PC-9 (cell line): ENCODE data around the gene MFSD6. TPM values are rescaled to one million over a fixed set of nuclear protein-coding genes. Genes with fewer than 3 reads are reported as not detected.

Experiments used
- BruUV-seq: library from RNA; stranded (reverse); fragments of 400-500 nt; replicated peaks from 2 replicates; lab custom pipeline; 2021; lab: Mats Ljungman, UMichigan
- CTCF ChIA-PET: fragments of 300-600 bp; sonication (Branson Sonifier 250); formaldehyde crosslinking; loops from one replicate; lab custom pipeline; 2022; ENCODE audit warnings: antibody characterized with exemption; lab: Charles Lee
- POLR2A ChIA-PET: fragments of 300-600 bp; sonication (Branson Sonifier 250); formaldehyde crosslinking; loops from one replicate; lab custom pipeline; 2022; ENCODE audit warnings: antibody characterized with exemption; ENCODE audit not compliant: unreplicated experiment; lab: Charles Lee
- DNase-seq, 2 experiments: peaks; one replicate each; pipeline versions ENCODE4 v3.0.0 to v3.0.0-alpha.2; 2015 to 2022; ENCODE audit warnings: mixed read lengths in 1 of 2
- H2AFZ ChIP-seq: fragments of 200-600 bp; sonication (generic); 2 replicates; pipeline ENCODE4 v1.8.1; 2017; ENCODE audit warnings: antibody characterized with exemption
- H3F3A ChIP-seq: fragments of 200-600 bp; sonication (generic); 2 replicates; pipeline ENCODE4 v1.8.1; 2017; ENCODE audit warnings: antibody characterized with exemption, mild to moderate bottlenecking, low read depth; ENCODE audit not compliant: insufficient read depth
- H3K27ac ChIP-seq: fragments of 200-600 bp; sonication (generic); 2 replicates; pipeline ENCODE4 v1.6.1; 2016; ENCODE audit warnings: mixed run types
- H3K27me3 ChIP-seq: fragments of 200-600 bp; sonication (generic); 2 replicates; pipeline ENCODE4 v1.6.1; 2016; ENCODE audit warnings: low read depth, mixed run types; ENCODE audit not compliant: insufficient read depth
- H3K36me3 ChIP-seq: fragments of 200-600 bp; sonication (generic); 2 replicates; pipeline ENCODE4 v1.6.1; 2016; ENCODE audit warnings: low read depth, mixed run types
- H3K4me1 ChIP-seq: fragments of 200-600 bp; sonication (generic); replicated peaks from 2 replicates; pipeline ENCODE4 v1.6.1; 2016; ENCODE audit warnings: mixed run types; ENCODE audit not compliant: insufficient read depth
- H3K4me2 ChIP-seq: fragments of 200-600 bp; sonication (generic); 2 replicates; pipeline ENCODE4 v1.6.1; 2017; ENCODE audit warnings: mixed run types
- H3K4me3 ChIP-seq: fragments of 200-600 bp; sonication (generic); 2 replicates; pipeline ENCODE4 v1.6.1; 2016; ENCODE audit warnings: mixed run types
- H3K79me2 ChIP-seq: fragments of 200-600 bp; sonication (generic); 2 replicates; pipeline ENCODE4 v1.6.1; 2017; ENCODE audit warnings: low read depth, mixed run types
- H3K9me2 ChIP-seq: fragments of 200-600 bp; sonication (generic); 2 replicates; pipeline ENCODE4 v1.8.1; 2017; ENCODE audit warnings: mild to moderate bottlenecking; ENCODE audit not compliant: insufficient read depth
- H3K9me3 ChIP-seq: fragments of 200-600 bp; sonication (generic); 2 replicates; pipeline ENCODE4 v1.8.1; 2016; ENCODE audit warnings: low read depth; ENCODE audit not compliant: insufficient read depth
- H4K20me1 ChIP-seq: fragments of 200-600 bp; sonication (generic); 2 replicates; pipeline ENCODE4 v1.8.1; 2017; ENCODE audit not compliant: insufficient read depth
- EZH2 ChIP-seq: fragments of 200-600 bp; sonication (generic); IDR thresholded peaks from 2 replicates; pipeline ENCODE4 v1.8.0; 2017; ENCODE audit warnings: antibody characterized with exemption, low read depth
- intact Hi-C: fragments of 100-400 bp; cut with micrococcal nuclease; formaldehyde crosslinking; loops from one replicate; pipeline ENCODE4 v1.10.0; 2022; ENCODE audit not compliant: unreplicated experiment
- total RNA-seq: library from RNA; stranded (reverse); gene quantifications from 2 replicates; pipeline ENCODE4 v1.2.3, GENCODE V29; 2021
- TF ChIP-seq, protein P1 (sequence below): fragments of 200-600 bp; sonication (generic); conservative IDR thresholded peaks from 2 replicates; pipeline ENCODE4 v1.6.1; 2017; ENCODE audit warnings: mixed run types, antibody characterized with exemption, mild to moderate bottlenecking, moderate library complexity

Gene MFSD6
- total RNA-seq, 1 experiment from 2014 or later = 15.6 TPM

DNA sequence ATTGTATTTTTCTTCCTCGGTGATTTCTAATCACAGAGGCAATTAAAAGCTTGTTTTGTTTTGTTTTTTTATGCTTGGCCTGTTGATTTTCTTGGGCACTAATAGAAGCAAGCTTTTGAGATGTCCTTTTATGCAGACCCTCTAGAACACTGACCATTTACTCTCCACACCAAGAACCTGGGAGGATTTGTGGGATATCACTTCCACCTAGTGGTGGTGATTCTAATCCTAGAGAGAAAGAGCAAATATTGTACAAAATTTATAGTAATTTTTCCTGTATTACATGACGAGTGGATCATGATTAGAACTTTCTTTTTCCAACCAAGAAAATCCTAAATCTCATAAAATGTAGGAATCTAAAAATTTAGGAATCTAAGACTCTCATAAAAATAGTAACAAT lies 102.9 kb downstream of the MFSD6 start:
- H3K4me3 ChIP-seq = no peak overlapping the region
- no peaks in the 10 kb centered on the region for H3K27me3 ChIP-seq
- no peaks in the 10 kb centered on the region for H3K36me3 ChIP-seq
- no peak overlapping the region for H3K27ac ChIP-seq
- intact Hi-C loops = loop anchor here (1.0 to 10.0 kb wide), 3 partner anchors 128 to 424 kb away; no protein-coding TSS in a partner anchor
- no peaks in the 10 kb centered on the region for H4K20me1 ChIP-seq
- no peaks in the 10 kb centered on the region for H3K9me3 ChIP-seq
- H3K4me2 ChIP-seq = no peak overlapping the region
- H3F3A ChIP-seq = no peaks in the 10 kb centered on the region
- ChIA-PET CTCF (no interaction called here), POLR2A (no interaction called here)
- H3K79me2 ChIP-seq = no peaks in the 10 kb centered on the region
- DNase-seq = no peak
- TF ChIP-seq EZH2 = no peak
- TF ChIP-seq, protein P1, sequence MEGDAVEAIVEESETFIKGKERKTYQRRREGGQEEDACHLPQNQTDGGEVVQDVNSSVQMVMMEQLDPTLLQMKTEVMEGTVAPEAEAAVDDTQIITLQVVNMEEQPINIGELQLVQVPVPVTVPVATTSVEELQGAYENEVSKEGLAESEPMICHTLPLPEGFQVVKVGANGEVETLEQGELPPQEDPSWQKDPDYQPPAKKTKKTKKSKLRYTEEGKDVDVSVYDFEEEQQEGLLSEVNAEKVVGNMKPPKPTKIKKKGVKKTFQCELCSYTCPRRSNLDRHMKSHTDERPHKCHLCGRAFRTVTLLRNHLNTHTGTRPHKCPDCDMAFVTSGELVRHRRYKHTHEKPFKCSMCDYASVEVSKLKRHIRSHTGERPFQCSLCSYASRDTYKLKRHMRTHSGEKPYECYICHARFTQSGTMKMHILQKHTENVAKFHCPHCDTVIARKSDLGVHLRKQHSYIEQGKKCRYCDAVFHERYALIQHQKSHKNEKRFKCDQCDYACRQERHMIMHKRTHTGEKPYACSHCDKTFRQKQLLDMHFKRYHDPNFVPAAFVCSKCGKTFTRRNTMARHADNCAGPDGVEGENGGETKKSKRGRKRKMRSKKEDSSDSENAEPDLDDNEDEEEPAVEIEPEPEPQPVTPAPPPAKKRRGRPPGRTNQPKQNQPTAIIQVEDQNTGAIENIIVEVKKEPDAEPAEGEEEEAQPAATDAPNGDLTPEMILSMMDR = peak; percentile 67
- no TSS peak for BruUV-seq
- no peak overlapping the region for H2AFZ ChIP-seq
- H3K4me1 ChIP-seq = no peaks in the 10 kb centered on the region
- H3K9me2 ChIP-seq = no peaks in the 10 kb centered on the region

GRCh38 chr2:190512539-190513095 lies 104.5 kb downstream of the MFSD6 start:
- Histone ChIP-seq H3K4me2 (no peak overlapping the region), H4K20me1 (no peaks in the 10 kb centered on the region), H3K4me1 (no peaks in the 10 kb centered on the region), H3K9me2 (no peaks in the 10 kb centered on the region), H3K27ac (no peak overlapping the region), H3K27me3 (no peaks in the 10 kb centered on the region), H3K4me3 (no peak overlapping the region), H3K36me3 (no peaks in the 10 kb centered on the region), H2AFZ (no peak overlapping the region), H3K9me3 (no peaks in the 10 kb centered on the region), H3K79me2 (no peaks in the 10 kb centered on the region), H3F3A (no peaks in the 10 kb centered on the region)
- BruUV-seq = no TSS peak
- POLR2A ChIA-PET = interaction anchor here (0.6 kb wide), 1 partner anchor 62 kb away, joined by 5 read pairs; no protein-coding TSS in a partner anchor
- no peak for DNase-seq
- intact Hi-C loops = loop anchor here (5.0 to 10.0 kb wide), 2 partner anchors 292 to 425 kb away; no protein-coding TSS in a partner anchor
- CTCF ChIA-PET = interaction anchor here (0.6 kb wide), 1 partner anchor 117 kb away, joined by 3 read pairs; no protein-coding TSS in a partner anchor
- TF ChIP-seq, protein P1 = no peak
- no peak for TF ChIP-seq EZH2

GRCh38 chr2:190513877-190514276 lies 105.7 kb downstream of the MFSD6 start:
- ChIA-PET CTCF (no interaction called here), POLR2A (no interaction called here)
- no peak overlapping the region for H3K27ac ChIP-seq
- H3K36me3 ChIP-seq = no peaks in the 10 kb centered on the region
- no peaks in the 10 kb centered on the region for H3K79me2 ChIP-seq
- no peaks in the 10 kb centered on the region for H3K9me3 ChIP-seq
- DNase-seq = no peak
- H3K27me3 ChIP-seq = no peaks in the 10 kb centered on the region
- no peak overlapping the region for H3K4me3 ChIP-seq
- intact Hi-C loops = loop anchor here (5.0 to 10.0 kb wide), 2 partner anchors 291 to 427 kb away; no protein-coding TSS in a partner anchor
- no TSS peak for BruUV-seq
- H3K4me1 ChIP-seq = no peaks in the 10 kb centered on the region
- no peaks in the 10 kb centered on the region for H4K20me1 ChIP-seq
- no peaks in the 10 kb centered on the region for H3K9me2 ChIP-seq
- no peak overlapping the region for H3K4me2 ChIP-seq
- no peak overlapping the region for H2AFZ ChIP-seq
- TF ChIP-seq, protein P1 = no peak
- H3F3A ChIP-seq = no peaks in the 10 kb centered on the region
